Prostate gland (tissue), 2 donors: ENCODE results near the gene GTF2F1. TPM values are rescaled to one million over a fixed set of nuclear protein-coding genes. Genes with fewer than 3 reads are reported as not detected.
"Not testable (repeated sequence)": the region's sequence is repeated elsewhere in the genome, so short reads cannot be mapped to it uniquely, and the experiment has no call there.

Source experiments
- DNase-seq: peaks from one replicate; pipeline ENCODE4 v3.0.0-alpha.2; 2019; ENCODE audit warnings: low spot score
- H3K27ac ChIP-seq, 2 donors: fragments of 200-600 bp; sonication (generic); 2 replicates each; pipeline ENCODE4 v1.5.1; 2017 to 2019
- H3K27me3 ChIP-seq: fragments of 200-600 bp; sonication (generic); replicated peaks from 2 replicates; pipeline ENCODE4 v1.5.1; 2019; ENCODE audit not compliant: insufficient read depth
- H3K36me3 ChIP-seq, 2 donors: fragments of 200-600 bp; sonication (generic); 1 replicate in 1 of 2; 2 replicates in 1 of 2; pipeline versions ENCODE4 v1.5.1 to v1.8.1; 2017 to 2019
- H3K4me1 ChIP-seq: fragments of 200-600 bp; sonication (generic); replicated peaks from 2 replicates; pipeline ENCODE4 v1.5.1; 2019
- H3K4me3 ChIP-seq, 2 donors: fragments of 200-600 bp; sonication (generic); 2 replicates each; pipeline ENCODE4 v1.5.1; 2017 to 2019
- H3K9me3 ChIP-seq: fragments of 200-600 bp; sonication (generic); 2 replicates; pipeline ENCODE4 v1.5.1; 2017
- POLR2A ChIP-seq: fragments of 450-650 bp; IDR thresholded peaks from one replicate; pipeline ENCODE4 v1.6.1; 2016; ENCODE audit warnings: antibody characterized with exemption, mild to moderate bottlenecking
- POLR2AphosphoS5 ChIP-seq: sonication (generic); formaldehyde crosslinking; IDR thresholded peaks from one replicate; pipeline ENCODE4 v1.6.1; 2017; ENCODE audit warnings: antibody characterized with exemption
- WGBS: methylation state at CpG from one replicate; pipeline ENCODE4 v1.1.5; 2018; 5-methylcytosine and 5-hydroxymethylcytosine counted together
- intact Hi-C: fragments of 100-400 bp; cut with DNase I; formaldehyde crosslinking; loops from one replicate; pipeline ENCODE4 v1.14.2; 2022
- total RNA-seq, 2 donors: library from RNA; depleted of rRNA; stranded (reverse); fragments of >200 nt; gene quantifications; one replicate each; pipeline ENCODE4 v1.1.0, GENCODE V29; 2016
- TF ChIP-seq, protein P1 (sequence below), 4 experiments: fragments of 200-600 bp in 2 of 4; fragments of 450-650 bp in 2 of 4; sonication (generic) in 2 of 4; IDR thresholded peaks; 1 replicate in 3 of 4; 2 replicates in 1 of 4; pipeline ENCODE4 v1.5.1; 2016 to 2019; ENCODE audit warnings: antibody characterized with exemption in 4 of 4, mild to moderate bottlenecking in 2 of 4, moderate library complexity in 2 of 4

The GTF2F1 gene
- total RNA-seq, 2 donors from 2014 or later: 70.7 to 82.7 TPM

DNA sequence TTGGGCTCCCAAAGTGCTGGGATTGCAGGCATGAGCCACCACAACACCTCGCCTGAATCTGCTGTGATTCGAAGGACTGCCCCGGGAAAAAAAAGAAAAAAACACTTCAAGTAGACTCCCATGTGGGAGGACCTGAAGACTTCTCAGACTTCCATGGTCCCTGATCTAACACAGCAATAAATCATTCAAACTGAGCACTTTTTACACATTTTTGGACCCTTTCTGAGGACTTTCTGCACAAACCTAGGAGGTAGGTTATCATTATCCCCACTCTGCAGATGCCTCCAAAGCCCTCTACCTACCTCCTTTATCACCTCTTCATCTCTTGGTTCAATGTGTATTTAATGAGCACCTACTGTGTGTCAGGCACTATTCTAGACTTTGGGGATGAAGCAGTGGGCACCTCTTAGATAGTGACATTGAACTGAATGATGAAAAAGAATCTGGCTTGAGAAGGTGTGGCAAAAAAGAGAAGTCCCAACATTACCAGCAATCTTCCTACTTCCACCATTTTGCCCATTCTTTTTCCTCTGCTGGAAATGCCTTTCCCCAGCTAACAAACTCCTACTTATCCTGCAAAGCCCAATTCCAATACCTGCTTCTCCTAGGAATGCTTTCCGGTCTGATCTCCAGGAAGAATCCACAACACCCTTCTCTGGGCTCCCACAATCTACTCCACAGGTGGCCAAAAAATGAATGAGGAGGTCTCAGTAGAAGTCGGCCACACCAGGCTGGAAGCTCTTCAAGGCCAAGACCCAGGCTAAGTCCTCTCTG, 33.2 kb downstream of the GTF2F1 start:
- intact Hi-C loops: no loop called here

DNA sequence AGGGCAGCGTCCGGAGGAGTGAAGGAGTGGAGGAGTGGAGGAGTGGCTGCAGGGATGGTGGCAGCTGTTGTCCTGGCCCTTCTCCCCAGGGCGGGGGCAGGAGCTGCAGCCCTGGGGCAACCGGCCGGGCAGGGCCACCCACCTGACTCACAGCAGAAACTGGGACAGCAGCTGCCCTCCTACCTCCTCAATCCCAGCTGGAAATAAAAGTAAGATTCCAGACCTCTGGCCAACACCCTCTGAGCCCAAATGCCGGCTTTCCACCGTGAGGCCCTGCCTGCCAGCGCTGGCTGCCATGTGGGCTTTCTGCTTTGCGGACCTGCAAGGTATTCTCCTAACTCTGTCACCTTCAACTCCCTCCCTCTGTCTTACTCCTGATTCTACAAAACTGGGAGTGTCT, 35.0 kb downstream of the GTF2F1 start:
- no peaks in the 10 kb centered on the region for H3K9me3 ChIP-seq
- H3K36me3 ChIP-seq: no peaks in the 10 kb centered on the region
- H3K27ac ChIP-seq: peak overlapping the region; percentile 26 to 41
- 38% methylated on average over 9 of the region's 9 CpGs for WGBS
- TF ChIP-seq POLR2A: no peak
- H3K4me1 ChIP-seq: no peaks in the 10 kb centered on the region
- intact Hi-C loops: no loop called here
- H3K4me3 ChIP-seq: no peak overlapping the region
- peak; percentile 25 for DNase-seq
- H3K27me3 ChIP-seq: no peaks in the 10 kb centered on the region

More for the DNA sequence above, 33.2 kb downstream of the GTF2F1 start:
- Histone ChIP-seq H3K36me3 (peaks cover 0 to 5% of the 10 kb centered on the region in 2 donors), H3K9me3 (no peaks in the 10 kb centered on the region), H3K4me1 (no peaks in the 10 kb centered on the region), H3K4me3 (no peak overlapping the region), H3K27me3 (no peaks in the 10 kb centered on the region), H3K27ac (no peak overlapping the region)
- 89% methylated on average over 5 of the region's 5 CpGs for WGBS
- no peak for TF ChIP-seq POLR2A
- TF ChIP-seq, protein P1, sequence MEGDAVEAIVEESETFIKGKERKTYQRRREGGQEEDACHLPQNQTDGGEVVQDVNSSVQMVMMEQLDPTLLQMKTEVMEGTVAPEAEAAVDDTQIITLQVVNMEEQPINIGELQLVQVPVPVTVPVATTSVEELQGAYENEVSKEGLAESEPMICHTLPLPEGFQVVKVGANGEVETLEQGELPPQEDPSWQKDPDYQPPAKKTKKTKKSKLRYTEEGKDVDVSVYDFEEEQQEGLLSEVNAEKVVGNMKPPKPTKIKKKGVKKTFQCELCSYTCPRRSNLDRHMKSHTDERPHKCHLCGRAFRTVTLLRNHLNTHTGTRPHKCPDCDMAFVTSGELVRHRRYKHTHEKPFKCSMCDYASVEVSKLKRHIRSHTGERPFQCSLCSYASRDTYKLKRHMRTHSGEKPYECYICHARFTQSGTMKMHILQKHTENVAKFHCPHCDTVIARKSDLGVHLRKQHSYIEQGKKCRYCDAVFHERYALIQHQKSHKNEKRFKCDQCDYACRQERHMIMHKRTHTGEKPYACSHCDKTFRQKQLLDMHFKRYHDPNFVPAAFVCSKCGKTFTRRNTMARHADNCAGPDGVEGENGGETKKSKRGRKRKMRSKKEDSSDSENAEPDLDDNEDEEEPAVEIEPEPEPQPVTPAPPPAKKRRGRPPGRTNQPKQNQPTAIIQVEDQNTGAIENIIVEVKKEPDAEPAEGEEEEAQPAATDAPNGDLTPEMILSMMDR (IDR thresholded peaks at IDR 0.05): no peak
- no peak for TF ChIP-seq POLR2AphosphoS5
- DNase-seq: no peak

DNA sequence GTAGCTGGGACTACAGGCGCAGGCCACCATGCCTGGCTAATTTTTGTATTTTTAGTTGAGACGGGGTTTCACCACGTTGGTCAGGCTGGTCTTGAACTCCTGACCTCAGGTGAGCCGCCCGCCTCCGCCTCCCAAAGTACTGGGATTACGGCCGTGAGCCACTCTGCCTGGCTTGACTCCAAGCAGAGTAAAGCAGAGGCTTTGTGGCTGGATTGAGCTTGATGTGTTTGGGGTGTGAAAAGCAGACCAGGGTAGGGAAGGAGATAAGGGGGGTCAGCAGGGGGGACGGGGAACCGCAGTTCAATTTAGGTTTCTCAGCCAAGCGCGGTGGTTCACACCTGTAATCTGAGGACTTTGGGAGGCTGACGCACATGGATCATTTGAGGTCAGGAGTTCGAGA, 35.8 kb downstream of the GTF2F1 start:
- H3K27me3 ChIP-seq: no peaks in the 10 kb centered on the region
- no peaks in the 10 kb centered on the region for H3K4me1 ChIP-seq
- H3K4me3 ChIP-seq: no peak overlapping the region
- TF ChIP-seq, protein P1 (IDR thresholded peaks at IDR 0.05): no peak
- TF ChIP-seq POLR2AphosphoS5: no peak
- TF ChIP-seq POLR2A: no peak
- intact Hi-C loops: no loop called here
- DNase-seq: no peak
- 87% methylated on average over 14 of the region's 14 CpGs for WGBS
- no peaks in the 10 kb centered on the region for H3K9me3 ChIP-seq
- H3K27ac ChIP-seq: no peak overlapping the region
- no peaks in the 10 kb centered on the region for H3K36me3 ChIP-seq

DNA sequence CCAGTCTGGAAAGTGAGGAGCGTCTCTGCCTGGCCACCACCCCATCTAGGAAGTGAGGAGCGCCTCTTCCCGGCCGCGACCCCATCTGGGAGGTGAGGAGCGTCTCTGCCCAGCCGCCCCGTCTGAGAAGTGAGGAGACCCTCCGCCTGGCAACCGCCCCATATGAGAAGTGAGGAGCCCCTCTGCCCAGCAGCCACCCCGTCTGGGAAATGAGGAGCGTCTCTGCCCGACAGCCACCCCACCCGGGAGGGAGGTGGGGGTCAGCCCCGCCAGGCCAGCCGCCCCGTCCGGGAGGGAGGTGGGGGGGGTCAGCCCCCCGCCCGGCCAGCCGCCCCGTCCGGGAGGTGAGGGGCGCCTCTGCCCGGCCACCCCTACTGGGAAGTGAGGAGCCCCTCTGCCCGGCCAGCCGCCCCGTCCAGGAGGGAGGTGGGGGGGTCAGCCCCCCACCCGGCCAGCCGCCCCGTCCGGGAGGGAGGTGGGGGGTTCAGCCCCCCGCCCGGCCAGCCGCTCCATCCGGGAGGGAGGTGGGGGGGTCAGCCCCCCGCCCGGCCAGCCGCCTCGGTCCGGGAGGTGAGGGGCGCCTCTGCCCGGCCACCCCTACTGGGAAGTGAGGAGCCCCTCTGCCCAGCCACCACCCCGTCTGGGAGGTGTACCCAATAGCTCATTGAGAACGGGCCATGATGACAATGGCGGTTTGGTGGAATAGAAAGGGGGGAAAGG, 37.5 kb downstream of the GTF2F1 start:
- not testable (repeated sequence) for DNase-seq, H3K4me1 ChIP-seq

DNA sequence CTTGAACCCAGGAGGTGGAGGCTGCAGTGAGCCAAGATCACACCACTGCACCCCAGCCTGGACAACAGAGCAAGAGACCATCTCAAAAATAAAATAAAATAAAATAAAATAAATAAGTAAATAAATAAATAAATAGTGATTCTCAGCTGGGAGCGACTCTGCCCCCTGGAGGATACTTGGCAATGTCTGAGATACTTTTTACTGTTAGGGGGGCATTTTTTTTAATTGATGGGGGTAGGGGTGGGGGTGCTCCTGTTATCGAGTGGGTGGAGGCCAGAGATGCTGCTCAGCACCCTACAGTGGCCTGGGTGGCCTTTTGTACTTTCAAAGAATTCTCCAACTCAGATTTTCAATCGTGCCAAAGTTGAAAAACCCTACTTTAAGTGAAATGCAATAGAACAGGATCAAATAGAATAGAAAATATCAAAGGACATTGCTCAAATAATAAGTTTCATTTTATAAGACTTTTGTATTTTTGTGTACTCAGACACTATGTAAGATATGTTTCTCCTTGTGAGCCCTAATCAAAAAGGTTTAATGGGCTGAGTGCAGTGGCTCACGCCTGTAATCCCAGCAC, 38.8 kb downstream of the GTF2F1 start:
- intact Hi-C loops: no loop called here
- WGBS: 51% methylated on average over 4 of the region's 4 CpGs
- H3K27me3 ChIP-seq: no peaks in the 10 kb centered on the region
- TF ChIP-seq, protein P1 (IDR thresholded peaks at IDR 0.05): peak in 2 of 4 experiments; percentile 13 to 35
- no peak for TF ChIP-seq POLR2A
- no peaks in the 10 kb centered on the region for H3K4me1 ChIP-seq
- no peak overlapping the region for H3K27ac ChIP-seq
- DNase-seq: no peak
- H3K9me3 ChIP-seq: no peaks in the 10 kb centered on the region
- no peaks in the 10 kb centered on the region for H3K36me3 ChIP-seq
- no peak overlapping the region for H3K4me3 ChIP-seq

More for the DNA sequence above, 37.5 kb downstream of the GTF2F1 start:
- H3K9me3 ChIP-seq, intact Hi-C loops, H3K4me3 ChIP-seq, H3K36me3 ChIP-seq, H3K27me3 ChIP-seq, H3K27ac ChIP-seq: not testable (repeated sequence)
- WGBS: 95% methylated on average over 28 of the region's 46 CpGs
